HG03175 (cell line): ENCODE results near the gene STAG1.
A peak's percentile ranks its signal among the peaks of the same experiment; 100 is the strongest.
"Not testable (repeated sequence)": the region's sequence is repeated elsewhere in the genome, so short reads cannot be mapped to it uniquely, and the experiment has no call there.

Experiments used
- ATAC-seq: cut with Tn5 transposase; IDR thresholded peaks from one replicate; pipeline ENCODE4 v1.9.1; 2021; ENCODE audit warnings: mild to moderate bottlenecking, moderate library complexity; ENCODE audit not compliant: unreplicated experiment

Gene STAG1

GRCh38 chr3:136752172-136752421 is at the start of gene STAG1:
TSS of gene STAG1 (minus strand) at chr3:136752378. CDS start at chr3:136630898, 121,480 bp downstream.
- no peak for ATAC-seq

GRCh38 chr3:136801146-136801545 is 49.0 kb upstream of the STAG1 start:
- ATAC-seq: not testable (repeated sequence)

GRCh38 chr3:136792556-136793330 is 40.6 kb upstream of the STAG1 start:
- ATAC-seq: no peak

GRCh38 chr3:136790786-136791185 is 38.6 kb upstream of the STAG1 start:
- ATAC-seq: no peak

GRCh38 chr3:136789976-136790375 is 37.8 kb upstream of the STAG1 start:
- no peak for ATAC-seq

GRCh38 chr3:136788154-136788553 is 36.0 kb upstream of the STAG1 start:
- ATAC-seq: no peak

- ATAC-seq: peak; percentile 79
Measured at GRCh38 chr3:136787349-136787748, 35.2 kb upstream of the STAG1 start.

GRCh38 chr3:136783708-136784191 is 31.6 kb upstream of the STAG1 start:
- ATAC-seq: no peak

GRCh38 chr3:136780741-136781140 is 28.6 kb upstream of the STAG1 start:
- ATAC-seq: no peak

- ATAC-seq: no peak
Measured at GRCh38 chr3:136778865-136779264, 26.7 kb upstream of the STAG1 start.

- ATAC-seq: no peak
Measured at GRCh38 chr3:136772709-136773108, 20.5 kb upstream of the STAG1 start.

- not testable (repeated sequence) for ATAC-seq
Measured at GRCh38 chr3:136758160-136759102, 6.3 kb upstream of the STAG1 start.

- no peak for ATAC-seq
Measured at GRCh38 chr3:136755192-136755591, 3.0 kb upstream of the STAG1 start.

GRCh38 chr3:136753326-136753939 is 1.3 kb upstream of the STAG1 start:
- no peak for ATAC-seq

- peak; percentile 85 for ATAC-seq
Measured at GRCh38 chr3:136752422-136753325, 496 bp upstream of the STAG1 start.

GRCh38 chr3:136751316-136752171 is 634 bp downstream of the STAG1 start:
- ATAC-seq: peak; percentile 14

- no peak for ATAC-seq
Measured at GRCh38 chr3:136750897-136751315, 1.3 kb downstream of the STAG1 start.

- no peak for ATAC-seq
Measured at GRCh38 chr3:136750209-136750896, 1.8 kb downstream of the STAG1 start.

- ATAC-seq: not testable (repeated sequence)
Measured at GRCh38 chr3:136749602-136750001, 2.6 kb downstream of the STAG1 start.
